DOHH2 (cell line): ENCODE data around the gene DSCAML1.
"Not testable (repeated sequence)": the region's sequence is repeated elsewhere in the genome, so short reads cannot be mapped to it uniquely, and the experiment has no call there.

Source experiments
- H3F3A ChIP-seq: fragments of 200-600 bp; sonication (generic), shearing (Covaris generic); 2 replicates; pipeline ENCODE4 v1.6.0; 2016; ENCODE audit warnings: antibody characterized with exemption, mild to moderate bottlenecking; ENCODE audit not compliant: control insufficient read depth, insufficient read depth
- H3K27ac ChIP-seq: fragments of 200-600 bp; sonication (generic); 2 replicates; pipeline ENCODE4 v1.5.1; 2014; ENCODE audit warnings: low read depth, mild to moderate bottlenecking, low read length, moderate library complexity
- H3K27me3 ChIP-seq: fragments of 200-600 bp; sonication (generic); 2 replicates; pipeline ENCODE4 v1.6.1; 2014; ENCODE audit warnings: mild to moderate bottlenecking, low read length, mixed read lengths; ENCODE audit not compliant: control insufficient read depth
- H3K36me3 ChIP-seq: fragments of 200-600 bp; sonication (generic); 2 replicates; pipeline ENCODE4 v1.6.1; 2014; ENCODE audit warnings: mild to moderate bottlenecking, low read length, moderate library complexity, mixed read lengths; ENCODE audit not compliant: control insufficient read depth
- H3K4me1 ChIP-seq: fragments of 200-600 bp; sonication (generic); 2 replicates; pipeline ENCODE4 v1.6.1; 2014; ENCODE audit warnings: mild to moderate bottlenecking, low read length, mixed read lengths; ENCODE audit not compliant: control insufficient read depth
- H3K4me2 ChIP-seq: fragments of 200-600 bp; sonication (generic); 2 replicates; pipeline ENCODE4 v1.6.0; 2014; ENCODE audit warnings: mild to moderate bottlenecking, low read length, moderate library complexity
- H3K4me3 ChIP-seq: fragments of 200-600 bp; sonication (generic); 2 replicates; pipeline ENCODE4 v1.5.1; 2014; ENCODE audit warnings: mild to moderate bottlenecking, low read length, mixed read lengths
- H3K79me2 ChIP-seq: fragments of 200-600 bp; sonication (generic); 2 replicates; pipeline ENCODE4 v1.6.1; 2014; ENCODE audit warnings: mild to moderate bottlenecking, low read length, mixed read lengths; ENCODE audit not compliant: control insufficient read depth
- H3K9me2 ChIP-seq: fragments of 200-600 bp; sonication (generic); replicated peaks from 2 replicates; pipeline ENCODE4 v1.6.1; 2014; ENCODE audit warnings: mild to moderate bottlenecking, low read length, mixed read lengths; ENCODE audit not compliant: control insufficient read depth
- H3K9me3 ChIP-seq: fragments of 200-600 bp; sonication (generic); 2 replicates; pipeline ENCODE4 v1.6.1; 2014; ENCODE audit warnings: antibody characterized with exemption, low read length, mixed read lengths; ENCODE audit not compliant: control insufficient read depth, insufficient read depth
- H4K20me1 ChIP-seq: fragments of 200-600 bp; sonication (generic); 2 replicates; pipeline ENCODE4 v1.6.0; 2014; ENCODE audit warnings: low read depth, mild to moderate bottlenecking, antibody characterized with exemption, low read length, moderate library complexity; ENCODE audit not compliant: control insufficient read depth, insufficient read depth
- EZH2phosphoT487 ChIP-seq: fragments of 200-600 bp; sonication (generic); IDR thresholded peaks from 2 replicates; pipeline ENCODE4 v1.6.1; 2017; ENCODE audit warnings: borderline replicate concordance, mild to moderate bottlenecking, antibody characterized with exemption, low read length, moderate library complexity, mixed read lengths
- TF ChIP-seq, protein P1 (sequence below): fragments of 200-600 bp; sonication (generic); IDR thresholded peaks from one replicate; pipeline ENCODE4 v1.5.1; 2014; ENCODE audit warnings: antibody characterized with exemption, mild to moderate bottlenecking, low read depth, low read length; ENCODE audit not compliant: poor library complexity, severe bottlenecking

The DSCAML1 gene

GRCh38 chr11:117457835-117458234 is 339.2 kb downstream of the DSCAML1 start:
- no peak overlapping the region for H3K4me3 ChIP-seq
- no peak for TF ChIP-seq EZH2phosphoT487
- TF ChIP-seq, protein P1, sequence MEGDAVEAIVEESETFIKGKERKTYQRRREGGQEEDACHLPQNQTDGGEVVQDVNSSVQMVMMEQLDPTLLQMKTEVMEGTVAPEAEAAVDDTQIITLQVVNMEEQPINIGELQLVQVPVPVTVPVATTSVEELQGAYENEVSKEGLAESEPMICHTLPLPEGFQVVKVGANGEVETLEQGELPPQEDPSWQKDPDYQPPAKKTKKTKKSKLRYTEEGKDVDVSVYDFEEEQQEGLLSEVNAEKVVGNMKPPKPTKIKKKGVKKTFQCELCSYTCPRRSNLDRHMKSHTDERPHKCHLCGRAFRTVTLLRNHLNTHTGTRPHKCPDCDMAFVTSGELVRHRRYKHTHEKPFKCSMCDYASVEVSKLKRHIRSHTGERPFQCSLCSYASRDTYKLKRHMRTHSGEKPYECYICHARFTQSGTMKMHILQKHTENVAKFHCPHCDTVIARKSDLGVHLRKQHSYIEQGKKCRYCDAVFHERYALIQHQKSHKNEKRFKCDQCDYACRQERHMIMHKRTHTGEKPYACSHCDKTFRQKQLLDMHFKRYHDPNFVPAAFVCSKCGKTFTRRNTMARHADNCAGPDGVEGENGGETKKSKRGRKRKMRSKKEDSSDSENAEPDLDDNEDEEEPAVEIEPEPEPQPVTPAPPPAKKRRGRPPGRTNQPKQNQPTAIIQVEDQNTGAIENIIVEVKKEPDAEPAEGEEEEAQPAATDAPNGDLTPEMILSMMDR, result no peak

DNA sequence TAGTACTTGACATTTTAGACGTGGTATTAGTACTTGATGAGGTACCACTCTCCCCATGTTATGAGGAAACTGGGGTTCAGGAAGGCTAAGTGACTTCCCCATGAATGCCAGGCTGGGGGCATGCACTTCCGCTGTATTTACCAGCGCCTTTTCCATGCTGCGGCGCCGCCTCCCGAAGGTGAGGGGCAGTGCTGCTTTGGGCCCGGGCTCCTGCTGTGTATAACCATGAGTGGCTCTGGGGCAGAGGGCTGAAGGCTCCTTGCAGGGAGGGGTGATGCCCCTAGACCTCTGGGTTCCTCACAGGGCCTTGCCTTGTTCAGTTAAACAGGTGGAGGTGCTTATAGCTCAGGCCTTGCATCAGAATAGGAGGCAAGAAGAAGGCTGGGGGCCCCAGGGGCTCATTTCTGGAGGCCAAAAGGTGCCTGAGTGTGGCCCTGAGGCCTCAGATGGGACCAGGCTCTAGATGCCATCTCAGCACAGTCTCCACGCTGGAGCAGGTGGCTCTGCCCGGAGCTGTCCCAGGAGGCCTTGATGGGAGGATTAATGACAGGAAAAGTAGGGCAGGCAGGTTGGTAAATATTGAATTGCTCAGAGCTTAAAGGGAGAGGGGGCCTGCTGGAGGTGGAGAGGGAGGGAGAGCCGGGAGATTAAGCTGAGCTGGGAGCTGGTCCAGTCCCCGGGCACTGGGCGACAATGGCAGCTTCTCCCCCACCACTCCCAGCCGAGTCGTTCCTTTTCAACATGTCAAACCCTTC is 339.8 kb downstream of the DSCAML1 start:
- no peaks in the 10 kb centered on the region for H3K79me2 ChIP-seq
- no peaks in the 10 kb centered on the region for H3K36me3 ChIP-seq
- peaks cover 7% of the 10 kb centered on the region; the same call in 1 of the 2 replicates for H3K4me1 ChIP-seq
- H3K27ac ChIP-seq, result no peak overlapping the region
- H3K9me3 ChIP-seq, result no peaks in the 10 kb centered on the region; the same call in 1 of the 2 replicates
- no peaks in the 10 kb centered on the region for H4K20me1 ChIP-seq
- TF ChIP-seq, protein P1, result no peak
- no peak for TF ChIP-seq EZH2phosphoT487
- peaks cover 10% of the 10 kb centered on the region; the same call in 1 of the 2 replicates for H3K27me3 ChIP-seq
- H3F3A ChIP-seq, result no peaks in the 10 kb centered on the region
- H3K4me2 ChIP-seq, result no peak overlapping the region
- H3K9me2 ChIP-seq, result no peaks in the 10 kb centered on the region
- no peak overlapping the region for H3K4me3 ChIP-seq

More at GRCh38 chr11:117457835-117458234, 339.2 kb downstream of the DSCAML1 start:
- no peak overlapping the region for H3K27ac ChIP-seq
- no peaks in the 10 kb centered on the region; the same call in 1 of the 2 replicates for H3K9me3 ChIP-seq
- no peaks in the 10 kb centered on the region for H3K9me2 ChIP-seq
- H3K27me3 ChIP-seq, result peaks cover 10% of the 10 kb centered on the region; the same call in 1 of the 2 replicates
- H3F3A ChIP-seq, result no peaks in the 10 kb centered on the region
- no peak overlapping the region for H3K4me2 ChIP-seq
- H3K79me2 ChIP-seq, result no peaks in the 10 kb centered on the region
- no peaks in the 10 kb centered on the region for H4K20me1 ChIP-seq
- H3K36me3 ChIP-seq, result no peaks in the 10 kb centered on the region
- peaks cover 7% of the 10 kb centered on the region; the same call in 1 of the 2 replicates for H3K4me1 ChIP-seq

DNA sequence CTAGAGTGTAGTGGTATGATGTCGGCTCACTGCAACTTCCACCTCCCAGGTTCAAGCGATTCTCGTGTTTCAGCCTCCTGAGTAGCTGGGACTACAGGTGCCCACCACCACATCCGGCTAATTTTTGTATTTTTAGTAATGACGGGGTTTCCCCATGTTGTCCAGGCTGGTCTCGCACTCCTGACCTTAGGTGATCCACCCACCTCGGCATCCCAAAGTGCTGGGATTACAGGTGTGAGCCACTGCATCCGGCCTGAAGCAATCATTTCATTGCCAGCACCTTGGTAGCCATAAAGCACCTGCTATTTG is 340.3 kb downstream of the DSCAML1 start:
- H3K4me1 ChIP-seq, H3K4me2 ChIP-seq, H3K4me3 ChIP-seq, H3K27ac ChIP-seq, H4K20me1 ChIP-seq, H3K9me2 ChIP-seq, H3K27me3 ChIP-seq, H3K9me3 ChIP-seq, H3K36me3 ChIP-seq, H3F3A ChIP-seq, H3K79me2 ChIP-seq: not testable (repeated sequence)

- no peak overlapping the region for H3K4me3 ChIP-seq
- H3K4me1 ChIP-seq, result peaks cover 7% of the 10 kb centered on the region; the same call in 1 of the 2 replicates
- H3K4me2 ChIP-seq, result no peak overlapping the region
- TF ChIP-seq, protein P1, result no peak
- no peak for TF ChIP-seq EZH2phosphoT487
- H3K36me3 ChIP-seq, result no peaks in the 10 kb centered on the region
- no peaks in the 10 kb centered on the region for H3F3A ChIP-seq
- H3K27me3 ChIP-seq, result peaks cover 10% of the 10 kb centered on the region; the same call in 1 of the 2 replicates
- H3K79me2 ChIP-seq, result no peaks in the 10 kb centered on the region
- H3K27ac ChIP-seq, result no peak overlapping the region
- no peaks in the 10 kb centered on the region; the same call in 1 of the 2 replicates for H3K9me3 ChIP-seq
- no peaks in the 10 kb centered on the region for H3K9me2 ChIP-seq
- no peaks in the 10 kb centered on the region for H4K20me1 ChIP-seq
These were observed 340.8 kb downstream of the DSCAML1 start for GRCh38 chr11:117456027-117456720.
